HG02588 (cell line): ENCODE results near the gene CMPK1.
"Not testable (repeated sequence)": the region's sequence is repeated elsewhere in the genome, so short reads cannot be mapped to it uniquely, and the experiment has no call there.

Experiments
- ATAC-seq: cut with Tn5 transposase; IDR thresholded peaks from one replicate; pipeline ENCODE4 v1.9.1; 2021; ENCODE audit warnings: mild to moderate bottlenecking, moderate library complexity; ENCODE audit not compliant: unreplicated experiment

The CMPK1 gene, protein sequence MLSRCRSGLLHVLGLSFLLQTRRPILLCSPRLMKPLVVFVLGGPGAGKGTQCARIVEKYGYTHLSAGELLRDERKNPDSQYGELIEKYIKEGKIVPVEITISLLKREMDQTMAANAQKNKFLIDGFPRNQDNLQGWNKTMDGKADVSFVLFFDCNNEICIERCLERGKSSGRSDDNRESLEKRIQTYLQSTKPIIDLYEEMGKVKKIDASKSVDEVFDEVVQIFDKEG

DNA sequence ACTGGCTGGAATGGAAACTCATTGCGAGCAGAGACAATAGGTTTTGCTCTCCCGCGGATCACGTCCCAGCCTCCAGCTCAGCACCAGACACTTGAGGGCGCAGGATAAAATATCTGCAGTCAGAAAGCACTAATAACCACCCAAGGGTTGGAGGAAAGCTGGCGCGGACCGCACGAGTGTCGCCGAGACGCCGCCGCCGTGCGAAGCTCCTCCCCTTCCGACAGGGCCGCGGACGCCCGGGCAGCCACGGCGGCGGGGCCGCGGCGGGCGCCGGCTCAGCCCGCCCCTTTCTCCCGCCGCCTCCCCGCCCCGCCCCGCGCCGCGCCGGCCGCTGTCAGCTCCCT lies at the start of gene CMPK1:
CMPK1 (plus strand) TSS at position 213 of the 344 bp plus-strand sequence. CDS start 156 bp downstream, outside the sequence.
- peak; percentile 73 for ATAC-seq

DNA sequence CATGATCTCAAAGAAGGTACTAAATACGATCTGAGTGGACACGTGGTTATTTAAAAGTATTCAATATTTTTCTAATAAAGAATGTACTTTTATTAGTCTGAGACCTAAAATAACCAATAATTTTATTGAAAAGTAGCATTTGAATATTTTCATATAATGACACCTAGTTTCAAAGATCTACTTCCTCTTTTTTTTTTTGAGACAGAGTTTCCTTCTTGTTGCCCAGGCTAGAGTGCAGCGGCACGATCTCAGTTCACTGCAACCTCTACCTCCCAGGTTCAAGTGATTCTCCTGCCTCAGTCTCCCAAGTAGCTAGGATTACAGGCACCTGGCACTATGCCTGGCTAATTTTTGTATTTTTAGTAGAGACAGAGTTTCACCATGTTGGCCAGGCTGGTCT lies 45.5 kb upstream of the CMPK1 start:
- not testable (repeated sequence) for ATAC-seq

DNA sequence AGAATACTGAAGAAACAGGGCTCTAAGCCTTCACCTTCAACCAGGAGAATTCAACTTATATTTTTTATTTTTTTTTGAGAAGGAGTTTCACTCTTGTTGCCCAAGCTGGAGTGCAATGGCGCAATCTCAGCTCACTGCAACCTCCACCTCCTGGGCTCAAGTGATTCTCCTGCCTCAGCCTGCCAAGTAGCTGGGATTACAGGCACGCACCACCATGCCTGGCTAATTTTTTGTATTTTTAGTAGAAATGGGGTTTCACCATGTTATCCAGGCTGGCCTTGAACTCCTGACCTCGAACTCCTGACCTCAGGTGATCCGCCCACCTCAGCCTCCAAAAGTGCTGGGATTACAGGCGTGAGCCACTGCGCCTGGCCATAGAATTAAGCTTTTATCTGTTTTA lies 38.7 kb upstream of the CMPK1 start:
- not testable (repeated sequence) for ATAC-seq

DNA sequence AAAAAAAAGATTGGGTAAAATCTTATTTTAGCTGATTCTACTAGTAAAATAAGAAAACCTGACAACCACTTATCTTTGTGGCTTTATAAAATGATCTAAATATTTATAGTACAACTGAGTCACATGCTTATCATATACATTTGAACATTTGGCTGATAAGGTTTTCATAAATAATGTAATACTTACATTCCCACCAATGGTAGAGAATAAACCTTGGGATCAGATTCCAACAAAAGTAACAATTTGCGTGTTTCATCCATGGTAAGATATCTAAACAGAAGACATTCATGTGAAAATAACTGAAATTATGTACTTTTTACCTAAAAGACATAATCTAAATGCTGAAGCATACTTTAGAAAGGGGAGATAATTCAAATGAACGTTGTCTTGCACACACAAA lies 38.0 kb upstream of the CMPK1 start:
- ATAC-seq = no peak

DNA sequence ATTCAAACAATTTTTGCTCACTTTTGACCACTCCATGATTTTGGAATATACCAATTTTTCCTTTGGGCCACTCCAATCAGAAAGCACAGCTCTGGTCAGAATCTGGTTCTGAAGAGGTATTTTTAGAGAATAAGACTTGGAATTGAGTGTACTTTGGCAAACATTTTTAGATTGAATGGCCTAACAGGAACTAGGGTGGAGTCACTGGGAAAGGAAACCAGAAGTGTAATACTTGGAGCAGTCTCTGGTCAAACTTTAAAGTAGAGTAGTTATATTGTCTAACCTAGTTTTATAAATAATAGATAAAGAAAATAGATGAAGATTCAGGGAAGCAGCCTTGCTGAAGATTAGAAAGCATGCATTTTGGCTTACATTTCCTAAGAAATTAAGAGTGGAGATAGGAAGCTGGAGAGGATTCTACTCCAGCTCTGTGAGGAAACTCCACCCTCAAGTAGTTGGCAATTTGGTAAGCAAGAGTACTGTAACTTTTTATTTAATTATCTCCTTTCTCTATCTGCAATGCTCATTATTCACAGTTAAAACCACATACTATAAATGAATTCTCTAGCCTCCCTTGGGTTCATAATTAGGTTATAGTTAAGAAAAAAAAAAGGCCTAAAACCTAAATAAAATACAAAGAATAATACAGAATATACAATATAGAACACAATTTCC lies 35.4 kb upstream of the CMPK1 start:
- ATAC-seq = no peak

DNA sequence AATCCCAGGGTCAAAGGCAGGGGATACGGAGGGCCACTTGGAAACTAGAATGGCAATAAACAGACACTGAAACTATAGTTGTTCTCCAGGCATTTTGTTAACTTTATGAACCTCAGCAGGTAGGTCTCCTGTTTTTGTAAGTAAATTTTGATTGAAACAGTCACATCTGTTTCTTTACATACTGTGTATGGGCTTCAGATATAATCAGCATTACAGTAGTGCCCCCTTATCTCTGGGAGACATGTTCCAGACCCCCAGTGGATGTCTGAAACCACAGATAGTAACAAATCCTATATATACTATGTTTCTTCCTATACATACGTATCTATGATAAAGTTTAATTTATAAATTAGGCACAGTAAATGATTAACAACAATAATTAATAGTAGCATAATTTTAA lies 31.1 kb upstream of the CMPK1 start:
- no peak for ATAC-seq

DNA sequence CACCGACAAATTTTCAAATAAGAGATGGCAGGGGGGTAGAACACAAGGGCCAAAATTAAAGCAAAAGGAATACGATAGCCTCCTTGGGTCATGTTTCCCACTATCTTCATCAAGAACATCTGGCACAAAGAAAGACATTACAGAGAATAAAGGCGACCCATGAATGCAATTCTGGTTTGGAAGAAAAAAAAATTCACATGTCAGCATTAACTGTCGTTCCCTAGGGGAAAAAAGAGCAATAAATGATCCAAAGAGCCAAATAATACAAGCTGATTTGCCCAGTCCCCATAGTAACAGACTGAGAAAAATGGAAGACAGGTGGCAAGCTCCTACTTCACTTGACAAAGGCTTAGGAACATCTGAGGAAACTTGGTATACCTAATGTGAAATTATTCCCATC lies 24.2 kb upstream of the CMPK1 start:
- ATAC-seq = no peak

DNA sequence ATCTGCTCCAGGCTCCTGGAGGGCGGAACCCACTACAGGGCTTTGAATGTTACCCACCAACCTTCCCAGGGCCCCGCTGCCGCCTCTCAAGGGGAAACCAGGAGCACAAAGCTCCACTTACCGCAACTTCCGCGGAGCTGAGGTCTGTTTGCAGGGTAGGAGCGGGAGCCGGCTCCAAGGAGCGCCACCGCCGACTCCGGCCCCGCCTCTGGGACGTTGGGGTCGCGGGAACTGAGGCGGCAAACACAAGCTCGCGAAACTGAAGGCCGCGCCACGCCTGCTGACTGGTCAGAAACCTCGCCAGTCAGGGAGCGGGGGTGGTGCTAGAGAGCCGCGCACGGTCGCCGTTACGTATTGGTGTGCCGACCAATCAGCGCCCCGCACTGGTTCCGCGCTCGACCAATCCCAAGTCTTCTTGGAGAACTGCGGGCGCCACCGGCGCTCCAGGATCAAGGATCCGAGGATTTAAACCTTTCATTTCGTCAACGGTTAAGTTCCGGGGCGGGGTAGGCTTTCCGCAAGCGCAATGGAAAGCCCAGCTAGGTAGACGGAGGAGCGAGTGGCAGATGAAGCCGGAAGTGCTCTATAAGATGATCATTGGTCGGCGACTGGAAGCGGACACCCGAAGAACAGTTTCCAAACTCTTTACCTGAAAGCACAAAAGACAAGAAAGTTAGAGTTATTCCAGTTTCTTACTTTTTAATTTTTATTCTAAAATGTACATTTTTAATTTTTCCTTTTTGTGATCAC lies 19.5 kb upstream of the CMPK1 start, which contains the start of gene STIL:
STIL (minus strand) TSS at position 233 of the 750 bp plus-strand sequence. CDS start 3,828 bp downstream, outside the sequence.
- ATAC-seq = peak; percentile 97

DNA sequence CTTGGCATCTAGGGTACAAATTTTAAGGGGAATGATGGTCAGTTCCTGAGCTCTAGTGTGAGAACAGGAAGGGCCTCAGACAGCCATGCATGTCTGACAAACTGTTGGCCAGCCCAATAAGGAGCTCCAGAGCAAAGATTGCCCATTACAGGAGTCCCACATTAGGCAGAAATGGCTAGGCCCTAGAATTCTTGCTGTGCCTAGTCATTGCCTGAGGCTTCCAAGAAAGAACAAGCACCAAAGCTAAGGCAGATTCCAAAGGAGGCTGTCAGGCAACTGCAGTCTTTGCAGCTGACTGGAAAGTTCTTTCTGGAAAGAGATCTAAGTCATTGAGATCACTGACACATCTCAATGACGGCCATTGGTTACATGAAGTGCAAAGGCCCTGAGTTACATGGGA lies 15.7 kb upstream of the CMPK1 start:
- ATAC-seq = no peak

DNA sequence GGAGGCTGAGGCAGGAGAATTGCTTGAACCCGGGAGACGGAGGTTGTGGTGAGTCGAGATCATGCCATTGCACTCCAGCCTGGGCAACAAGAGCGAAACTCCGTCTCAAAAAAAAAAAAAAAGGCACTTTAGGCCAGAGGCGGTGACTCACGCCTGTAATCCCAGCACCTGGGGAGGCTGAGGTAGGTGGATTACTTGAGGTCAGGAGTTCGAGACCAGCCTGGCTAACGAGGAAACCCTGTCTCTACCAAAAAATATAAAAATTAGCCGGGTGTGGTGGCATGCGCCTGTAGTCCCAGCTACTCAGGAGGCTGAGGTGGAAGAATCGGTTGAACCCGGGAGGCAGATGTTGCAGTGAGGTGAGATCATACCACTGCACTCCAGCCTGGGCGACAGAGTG lies 13.6 kb upstream of the CMPK1 start:
- ATAC-seq = not testable (repeated sequence)

DNA sequence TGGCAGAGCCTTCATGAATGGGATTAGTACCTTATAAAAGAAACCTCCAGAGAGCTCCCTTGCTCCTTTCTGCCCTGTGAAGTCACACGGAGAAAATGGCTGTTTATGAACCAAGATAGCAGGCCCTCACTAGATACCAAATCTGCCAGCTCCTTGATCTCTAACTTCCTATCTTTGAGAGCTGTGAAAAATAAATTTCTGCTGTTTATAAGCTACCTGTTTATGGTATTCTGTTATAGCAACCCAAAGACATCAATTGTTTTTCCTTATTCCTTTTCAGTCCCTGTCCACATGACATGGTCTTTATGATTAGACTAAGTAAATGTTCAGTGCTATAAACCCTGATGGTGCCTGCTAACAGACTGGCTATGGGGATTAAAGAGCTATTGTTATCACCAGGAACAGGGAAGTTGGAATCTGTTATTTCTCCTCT lies 10.0 kb upstream of the CMPK1 start:
- no peak for ATAC-seq

DNA sequence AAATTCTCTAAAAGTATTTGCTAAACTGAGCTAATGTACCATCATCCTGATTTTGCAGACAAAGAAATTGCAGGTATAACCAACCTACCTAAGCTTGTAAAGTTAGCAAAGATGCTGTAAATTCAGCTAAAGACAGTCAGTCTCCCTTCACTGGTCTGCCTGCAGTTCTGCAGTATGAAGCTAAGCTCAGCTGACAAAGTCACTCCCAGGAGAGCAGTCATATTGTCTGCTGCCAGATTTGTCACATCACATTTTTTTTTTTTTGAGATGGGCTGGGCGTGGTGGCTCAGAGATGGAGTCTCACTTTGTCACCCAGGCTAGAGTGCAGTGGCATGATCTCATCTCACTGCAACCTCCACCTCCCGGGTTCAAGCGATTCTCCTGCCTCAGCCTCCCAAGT lies 8.9 kb upstream of the CMPK1 start:
- no peak for ATAC-seq

DNA sequence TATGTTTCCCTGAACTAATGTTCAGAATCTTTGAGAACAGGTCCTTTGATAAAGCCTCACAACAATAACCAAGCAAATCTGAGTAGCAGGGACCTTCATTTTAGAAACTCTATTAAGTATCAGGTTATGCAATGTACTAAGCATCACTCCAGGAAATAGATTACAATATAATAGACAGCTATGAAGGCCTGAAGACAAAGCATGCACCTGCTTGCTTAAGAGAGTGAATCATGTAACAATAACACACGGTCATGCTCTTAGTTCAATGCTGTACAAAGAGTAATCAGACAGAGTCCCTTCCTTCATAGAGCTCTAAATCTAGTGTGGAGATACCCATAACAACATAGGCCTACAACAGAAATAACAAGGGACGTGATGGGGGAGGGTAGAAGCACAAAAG lies 8.1 kb upstream of the CMPK1 start:
- no peak for ATAC-seq

DNA sequence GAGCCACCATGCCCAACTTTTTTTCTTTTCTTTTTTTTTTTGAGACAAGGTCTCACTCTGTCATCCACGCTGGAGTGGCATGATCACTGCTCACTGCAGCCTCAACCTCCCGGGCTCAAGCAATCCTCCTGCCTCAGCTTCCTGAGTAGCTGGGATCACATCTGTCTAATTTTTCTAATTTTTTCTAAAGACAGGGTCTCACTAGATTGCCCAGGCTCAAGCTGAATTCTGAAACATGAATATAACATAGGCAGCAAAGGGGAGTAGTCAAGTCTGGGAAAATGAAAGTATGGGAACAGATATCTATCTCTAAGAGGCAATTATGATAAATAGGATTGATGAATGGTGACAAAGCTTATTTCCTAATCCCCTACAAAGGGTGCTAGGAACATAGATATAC lies 7.3 kb upstream of the CMPK1 start:
- ATAC-seq = no peak

DNA sequence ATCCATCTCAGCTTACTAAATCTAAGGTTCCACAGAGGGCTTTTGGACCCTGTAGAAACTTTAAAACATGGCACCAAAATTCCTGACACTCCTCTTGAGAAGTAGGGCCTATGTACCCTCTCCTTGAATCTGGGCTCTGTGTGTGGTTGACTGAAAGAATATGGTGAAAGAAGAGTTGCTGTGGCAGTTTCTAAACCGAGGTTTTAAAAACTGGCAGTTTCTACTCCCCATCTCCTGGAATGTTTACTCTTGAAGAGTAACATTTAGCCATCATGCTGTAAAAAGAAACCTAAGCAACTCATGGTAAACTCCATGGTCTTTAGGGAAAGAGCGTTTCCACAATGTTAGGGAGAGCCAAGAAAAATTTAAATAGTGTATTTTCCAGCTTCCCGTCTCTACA lies 4.6 kb upstream of the CMPK1 start:
- ATAC-seq = no peak

DNA sequence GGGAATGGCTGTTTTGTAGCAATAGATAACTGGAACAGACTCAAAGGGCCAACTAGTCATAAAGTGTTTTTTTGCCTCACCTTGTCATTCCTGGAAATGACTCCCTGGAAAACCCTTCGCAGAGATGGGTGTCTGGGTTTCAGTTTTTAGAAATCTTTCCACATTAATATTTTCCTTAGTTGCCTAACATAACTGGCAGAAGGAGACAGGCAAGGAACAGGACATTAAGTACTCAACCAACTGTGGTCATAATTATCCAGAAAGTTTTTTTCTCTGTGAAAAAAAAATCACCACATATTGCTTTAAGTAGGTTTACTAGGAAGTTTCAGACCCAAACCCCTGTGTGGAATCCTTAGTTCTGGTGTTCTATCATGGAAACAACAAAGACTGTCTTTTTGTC lies 3.4 kb upstream of the CMPK1 start:
- ATAC-seq = no peak

DNA sequence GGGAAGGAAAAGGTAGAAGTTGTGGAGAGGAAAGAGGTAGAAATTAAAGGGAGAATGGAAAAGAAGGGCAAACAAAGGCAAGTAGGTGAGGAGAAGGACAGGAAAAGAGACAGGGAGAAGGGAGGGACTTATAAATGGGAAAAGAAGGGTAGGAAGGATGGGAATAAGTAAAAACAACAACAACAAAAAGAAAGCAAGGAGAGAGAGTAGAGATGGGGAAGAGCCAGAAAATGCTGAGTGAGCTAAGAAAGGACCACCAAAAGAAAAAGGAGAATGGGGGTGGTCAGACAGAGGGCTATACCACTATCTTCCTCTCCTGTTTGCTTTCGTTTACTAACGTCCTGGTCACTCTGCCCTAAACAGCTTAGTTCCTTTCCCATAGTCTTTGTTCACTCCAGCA lies 1.7 kb upstream of the CMPK1 start:
- ATAC-seq = no peak

DNA sequence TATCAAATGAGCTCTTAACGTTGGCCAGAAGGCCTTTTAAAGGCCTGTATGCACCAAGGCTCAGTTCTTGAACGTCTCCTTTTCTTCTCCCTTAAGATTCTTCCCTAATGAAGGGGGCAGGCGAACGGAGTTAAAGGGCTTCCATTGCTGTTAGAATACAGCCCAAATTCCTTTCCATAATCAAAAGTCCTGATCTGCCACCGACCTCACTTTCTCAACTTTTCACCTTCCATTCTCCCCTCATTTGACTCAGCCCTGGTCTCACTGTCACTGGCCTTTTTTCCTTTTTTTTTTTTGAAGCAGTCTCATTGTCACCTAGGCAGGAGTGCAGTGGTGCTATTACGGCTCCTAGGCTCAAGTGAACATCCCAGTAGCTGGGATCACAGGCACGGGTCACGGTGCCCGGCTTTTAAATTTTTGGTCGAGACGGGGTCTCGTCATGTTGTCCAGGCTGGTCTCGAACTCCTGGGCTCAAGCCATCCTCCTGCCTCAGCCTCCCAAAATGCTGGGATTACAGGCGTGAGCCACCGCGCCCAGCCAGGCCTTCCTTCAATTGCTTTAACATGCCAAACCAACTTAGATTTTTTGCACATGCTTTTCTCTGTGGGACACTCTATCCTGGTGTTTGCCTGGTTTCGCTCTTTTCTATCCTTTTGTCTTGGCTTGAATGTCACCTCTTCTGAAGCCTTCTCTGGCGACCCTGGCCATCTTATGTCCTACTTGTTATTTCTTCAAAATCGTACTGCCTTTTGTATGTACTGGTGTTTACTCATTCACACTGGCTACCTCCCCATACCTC lies 612 bp upstream of the CMPK1 start:
- no peak for ATAC-seq

DNA sequence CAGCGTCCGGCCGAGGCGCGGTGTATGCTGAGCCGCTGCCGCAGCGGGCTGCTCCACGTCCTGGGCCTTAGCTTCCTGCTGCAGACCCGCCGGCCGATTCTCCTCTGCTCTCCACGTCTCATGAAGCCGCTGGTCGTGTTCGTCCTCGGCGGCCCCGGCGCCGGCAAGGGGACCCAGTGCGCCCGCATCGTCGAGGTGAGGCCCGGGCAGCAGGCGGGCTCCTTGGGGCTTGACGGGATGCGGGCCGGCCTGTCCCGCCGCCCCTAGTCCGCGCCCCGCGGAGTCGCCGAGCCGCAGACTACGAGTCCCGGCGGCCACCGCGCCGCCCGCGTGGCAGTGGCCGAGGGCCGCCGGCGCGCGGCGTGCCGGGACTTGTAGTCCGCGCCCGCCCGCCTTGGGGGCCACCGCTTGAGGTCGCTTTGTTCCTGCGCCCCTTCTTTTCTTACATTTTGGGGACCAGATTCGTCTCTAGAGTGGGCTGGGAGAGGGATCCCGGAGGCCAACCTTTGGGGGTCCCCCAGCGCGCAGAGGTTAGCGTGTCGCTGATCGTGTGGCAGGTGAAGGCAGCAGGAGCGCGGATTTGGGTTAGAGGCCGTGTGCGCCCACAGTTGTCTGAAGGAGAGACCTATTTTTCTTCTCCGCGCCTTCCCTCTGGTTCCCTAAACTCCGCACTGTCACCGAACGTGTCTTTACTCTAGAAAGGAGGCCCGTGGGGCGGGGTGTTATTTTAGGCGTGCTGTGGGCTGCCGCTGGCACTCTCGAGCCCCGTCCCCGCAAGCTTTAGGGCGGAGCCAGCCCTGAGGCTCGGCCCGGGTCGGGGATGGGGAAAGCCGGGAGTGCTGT lies 553 bp downstream of the CMPK1 start:
- peak; percentile 84 for ATAC-seq

DNA sequence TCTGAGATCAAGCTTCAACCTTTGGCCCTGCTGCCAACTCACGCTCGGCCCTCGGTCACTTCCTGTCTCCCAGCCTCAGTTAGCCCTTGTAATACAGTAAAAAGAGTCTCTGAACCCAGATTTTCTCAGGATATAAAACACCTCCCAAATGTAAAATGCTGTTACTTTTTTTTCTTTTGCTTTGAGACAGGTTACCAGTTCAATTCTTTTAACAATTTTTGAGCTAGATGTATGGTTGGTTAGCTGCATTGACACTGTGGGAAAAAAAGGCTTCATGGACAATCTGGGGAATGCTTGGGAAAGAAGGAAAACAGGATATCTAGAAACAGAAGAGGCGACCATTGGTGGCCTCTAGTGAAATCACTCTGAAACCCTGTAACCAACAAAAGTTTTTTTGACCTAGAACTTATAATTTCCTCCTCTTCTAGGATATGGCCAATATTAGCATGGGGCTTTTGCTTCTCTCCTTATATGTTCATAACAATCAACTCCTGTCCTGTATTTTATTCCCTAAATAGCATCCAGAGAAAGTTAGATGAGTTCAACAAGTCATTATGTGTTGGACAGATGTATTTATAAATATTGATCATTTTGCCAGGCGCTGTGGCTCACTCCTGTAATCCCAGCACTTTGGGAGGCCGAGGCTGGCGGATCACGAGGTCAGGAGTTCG lies 1.3 kb downstream of the CMPK1 start:
- ATAC-seq = no peak
